Measurements from ENCODE around the gene HNF4A.
A peak's percentile ranks its signal among the peaks of the same experiment; 100 is the strongest.

DNA sequence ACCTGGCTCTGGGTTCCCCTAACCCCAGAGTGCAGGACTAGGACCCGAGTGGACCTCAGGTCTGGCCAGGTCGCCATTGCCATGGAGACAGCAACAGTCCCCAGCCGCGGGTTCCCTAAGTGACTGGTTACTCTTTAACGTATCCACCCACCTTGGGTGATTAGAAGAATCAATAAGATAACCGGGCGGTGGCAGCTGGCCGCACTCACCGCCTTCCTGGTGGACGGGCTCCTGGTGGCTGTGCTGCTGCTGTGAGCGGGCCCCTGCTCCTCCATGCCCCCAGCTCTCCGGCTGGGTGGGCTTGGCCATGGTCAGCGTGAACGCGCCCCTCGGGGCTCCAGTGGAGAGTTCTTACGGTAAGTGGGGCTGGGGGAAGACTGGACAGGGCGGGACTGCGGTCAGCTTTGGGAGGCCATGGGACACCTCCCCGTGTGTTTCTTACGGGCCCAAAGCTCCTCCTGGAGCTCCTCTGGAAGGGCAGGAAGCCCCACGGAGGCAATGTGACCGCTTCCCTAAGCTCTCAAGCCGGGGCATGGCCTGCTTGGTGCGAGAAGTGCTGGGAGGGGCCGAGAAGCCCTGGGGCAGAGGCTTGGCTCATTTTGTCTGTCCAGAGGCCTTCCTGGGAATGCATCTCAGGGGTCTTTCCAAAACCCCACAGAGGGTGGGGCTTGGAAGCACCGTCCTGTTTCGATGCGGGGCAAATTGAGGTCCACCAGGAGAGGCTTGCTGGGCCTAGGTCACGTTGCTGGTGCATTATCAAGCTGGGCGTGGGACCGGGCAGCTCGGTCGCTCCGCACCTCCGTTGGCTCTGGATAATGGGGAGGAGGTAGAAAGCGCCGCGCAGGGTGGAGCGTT, at the start of gene HNF4A:
- TF ChIP-seq, protein P1, sequence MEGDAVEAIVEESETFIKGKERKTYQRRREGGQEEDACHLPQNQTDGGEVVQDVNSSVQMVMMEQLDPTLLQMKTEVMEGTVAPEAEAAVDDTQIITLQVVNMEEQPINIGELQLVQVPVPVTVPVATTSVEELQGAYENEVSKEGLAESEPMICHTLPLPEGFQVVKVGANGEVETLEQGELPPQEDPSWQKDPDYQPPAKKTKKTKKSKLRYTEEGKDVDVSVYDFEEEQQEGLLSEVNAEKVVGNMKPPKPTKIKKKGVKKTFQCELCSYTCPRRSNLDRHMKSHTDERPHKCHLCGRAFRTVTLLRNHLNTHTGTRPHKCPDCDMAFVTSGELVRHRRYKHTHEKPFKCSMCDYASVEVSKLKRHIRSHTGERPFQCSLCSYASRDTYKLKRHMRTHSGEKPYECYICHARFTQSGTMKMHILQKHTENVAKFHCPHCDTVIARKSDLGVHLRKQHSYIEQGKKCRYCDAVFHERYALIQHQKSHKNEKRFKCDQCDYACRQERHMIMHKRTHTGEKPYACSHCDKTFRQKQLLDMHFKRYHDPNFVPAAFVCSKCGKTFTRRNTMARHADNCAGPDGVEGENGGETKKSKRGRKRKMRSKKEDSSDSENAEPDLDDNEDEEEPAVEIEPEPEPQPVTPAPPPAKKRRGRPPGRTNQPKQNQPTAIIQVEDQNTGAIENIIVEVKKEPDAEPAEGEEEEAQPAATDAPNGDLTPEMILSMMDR (IDR thresholded peaks at IDR 0.05) = no peak
- TF ChIP-seq POLR2A (IDR thresholded peaks at IDR 0.05) = peak in 1 of 2 donors; percentile 71
- TF ChIP-seq EP300 (IDR thresholded peaks at IDR 0.05) = no peak

All from sigmoid colon (tissue), 4 donors.